Activated T-cell treated with anti-CD3 and anti-CD28 coated beads, Interleukin-2, amount 50 U/mL, for 1 hour (primary cell): Measurements from ENCODE around the gene HES2.
"Not testable (repeated sequence)": the region's sequence is repeated elsewhere in the genome, so short reads cannot be mapped to it uniquely, and the experiment has no call there.

Experiments used
- DNase-seq: peaks from one replicate; pipeline ENCODE4 v3.0.0-alpha.2; 2020

The HES2 gene

DNA sequence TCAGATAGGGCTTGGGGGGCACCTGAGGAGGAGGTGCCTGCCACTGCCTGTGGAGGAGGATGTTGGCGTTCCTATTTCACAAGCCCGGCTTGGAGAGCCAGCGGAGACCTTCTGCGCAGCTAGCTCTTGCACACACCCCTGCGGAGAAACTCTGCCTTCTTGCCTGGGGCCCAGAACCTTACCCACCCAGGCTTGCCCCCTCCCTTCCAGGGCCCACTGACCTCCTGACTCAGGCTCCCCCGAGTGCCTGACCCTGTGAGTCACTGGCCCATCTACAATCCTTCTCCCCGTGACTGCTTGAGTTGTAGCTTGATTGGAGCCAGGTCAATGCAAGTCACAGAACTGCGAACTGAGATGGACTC lies 3.4 kb downstream of the HES2 start:
- no peak for DNase-seq

DNA sequence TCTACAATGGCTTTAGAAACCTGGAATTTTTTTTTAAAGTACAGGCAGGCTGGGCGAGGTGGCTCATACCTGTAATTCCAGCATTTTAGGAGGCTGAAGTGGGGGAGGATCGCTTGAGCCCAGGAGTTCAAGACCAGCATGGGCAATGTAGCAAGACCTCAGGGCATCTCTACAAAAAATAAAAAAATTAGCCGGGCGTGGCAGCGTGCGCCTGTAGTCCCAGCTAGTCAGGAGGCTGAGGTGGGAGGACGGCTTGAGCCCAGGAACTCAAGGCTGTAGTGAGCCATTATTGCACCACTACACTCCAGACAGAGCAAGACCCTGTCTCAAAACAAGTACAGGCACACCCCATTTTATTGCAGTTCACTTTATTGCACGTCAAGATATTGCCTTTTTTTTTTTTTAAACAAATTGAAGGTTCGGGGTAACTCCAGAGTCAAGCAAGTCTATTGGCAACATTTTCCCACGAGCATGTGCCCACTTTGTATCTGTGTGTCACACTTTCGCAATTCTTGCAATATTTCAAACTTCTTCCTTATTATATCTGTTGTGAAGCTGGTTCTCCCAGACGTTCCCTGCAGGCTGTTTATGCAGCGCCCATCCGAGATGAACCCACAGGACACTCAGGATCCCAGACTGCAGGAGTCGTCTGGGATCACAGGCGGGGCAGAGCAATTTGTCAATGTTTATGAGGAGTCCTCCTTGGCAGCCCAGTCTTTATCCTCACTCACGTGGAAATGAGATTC lies 4.7 kb downstream of the HES2 start:
- no peak for DNase-seq

DNA sequence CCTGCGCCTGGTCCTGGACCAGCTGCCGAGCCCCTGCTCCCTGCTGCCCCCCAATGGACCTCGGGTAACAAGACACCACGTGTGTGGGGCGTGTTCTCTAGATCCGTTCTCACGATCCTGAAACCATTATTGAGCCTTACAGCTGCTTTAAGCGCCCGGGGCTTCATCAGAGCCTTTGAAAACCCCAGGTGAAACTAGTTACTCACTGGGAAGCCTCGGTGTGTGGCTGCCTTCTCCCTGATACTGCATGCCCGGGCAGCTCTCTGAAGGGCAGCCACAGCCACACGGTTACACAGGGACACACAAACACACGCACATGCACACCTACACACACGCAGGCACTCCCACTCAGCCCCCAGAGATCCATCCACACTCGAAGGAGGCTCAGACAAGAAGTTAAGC lies 5.3 kb downstream of the HES2 start:
- no peak for DNase-seq

DNA sequence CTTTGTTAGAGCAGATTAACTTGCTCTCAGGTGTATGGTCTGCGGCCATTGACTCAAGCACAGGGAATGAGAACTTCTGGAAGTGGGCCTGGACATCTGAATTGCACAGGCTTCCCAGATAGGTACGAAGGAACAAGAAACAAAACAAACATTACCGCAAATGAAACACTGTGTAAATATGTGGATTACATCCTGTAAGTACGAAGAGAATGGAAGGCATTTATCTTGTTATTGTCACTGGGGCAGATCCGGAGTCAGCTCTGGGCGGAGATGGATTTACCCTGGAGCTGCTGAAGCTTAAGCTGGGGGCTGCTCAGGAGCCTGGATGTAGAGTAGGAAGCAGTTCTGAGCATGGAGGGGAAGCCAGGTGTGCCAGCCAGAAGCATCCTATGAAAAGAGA lies 6.8 kb downstream of the HES2 start:
- no peak for DNase-seq

DNA sequence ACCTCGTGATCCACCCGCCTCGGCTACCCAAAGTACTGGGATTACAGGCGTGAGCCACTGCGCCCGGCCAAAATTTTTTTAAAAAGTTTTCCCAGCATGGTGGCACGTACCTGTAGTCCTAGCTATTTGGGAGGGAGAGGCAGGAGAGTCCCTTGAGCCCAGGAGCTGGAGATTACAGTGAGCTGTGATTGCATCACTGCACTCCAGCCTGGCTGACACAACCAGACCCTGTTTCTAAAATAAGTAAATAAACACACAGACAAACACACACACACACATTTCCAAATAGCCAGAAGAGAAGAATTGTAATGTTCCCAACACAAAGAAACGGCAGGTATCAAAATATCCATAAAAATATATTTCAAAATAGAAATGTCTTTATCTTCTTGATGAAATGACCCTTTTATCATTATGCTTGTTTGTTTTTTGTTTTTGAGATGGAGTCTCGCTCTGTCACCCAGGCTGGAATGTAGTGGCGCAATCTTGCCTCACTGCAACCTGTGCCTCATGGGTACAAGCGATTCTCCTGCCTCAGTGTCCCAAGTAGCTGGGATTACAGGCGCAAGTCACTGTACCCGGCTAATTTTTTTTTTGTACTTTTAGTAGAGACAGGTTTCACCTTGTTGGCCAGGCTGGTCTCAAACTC lies 9.3 kb downstream of the HES2 start:
- no peak for DNase-seq

DNA sequence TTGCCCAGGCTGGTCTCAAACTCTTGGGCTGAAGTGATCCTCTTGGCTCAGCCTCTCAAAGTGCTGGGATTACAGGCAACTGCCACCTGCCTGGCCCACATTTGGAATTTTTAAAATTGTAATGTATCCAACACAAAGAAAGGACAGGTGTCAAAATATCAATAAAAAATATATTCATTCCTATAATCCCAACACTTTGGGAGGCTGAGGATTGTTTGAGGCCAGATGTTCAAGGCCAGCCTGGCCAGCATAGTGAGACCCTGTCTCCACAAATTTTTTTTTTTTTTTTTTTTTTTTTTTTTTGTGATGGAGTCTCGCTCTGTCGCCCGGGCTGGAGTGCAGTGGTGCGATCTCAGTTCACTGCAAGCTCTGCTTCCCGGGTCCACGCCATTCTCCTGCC lies 10.0 kb downstream of the HES2 start:
- DNase-seq, result no peak

DNA sequence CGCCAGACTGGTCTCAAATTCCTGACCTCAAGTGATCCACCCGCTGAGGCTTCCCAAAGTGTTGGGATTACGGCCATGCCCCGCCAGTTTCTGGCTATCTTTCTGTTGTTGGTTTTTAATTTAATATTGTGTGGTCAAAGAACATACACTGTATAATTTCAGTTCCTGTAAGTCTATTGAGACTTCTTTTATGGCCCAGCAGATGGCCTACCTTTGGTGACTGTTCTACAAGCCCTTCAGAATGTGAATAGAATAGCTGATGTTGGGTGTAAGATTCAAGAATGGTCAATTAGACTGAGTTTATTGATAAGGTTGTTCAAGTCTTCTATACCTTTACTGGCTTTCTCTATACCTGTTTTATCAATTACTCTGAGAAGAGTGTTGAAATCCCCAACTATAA lies 10.7 kb downstream of the HES2 start:
- DNase-seq, result no peak

DNA sequence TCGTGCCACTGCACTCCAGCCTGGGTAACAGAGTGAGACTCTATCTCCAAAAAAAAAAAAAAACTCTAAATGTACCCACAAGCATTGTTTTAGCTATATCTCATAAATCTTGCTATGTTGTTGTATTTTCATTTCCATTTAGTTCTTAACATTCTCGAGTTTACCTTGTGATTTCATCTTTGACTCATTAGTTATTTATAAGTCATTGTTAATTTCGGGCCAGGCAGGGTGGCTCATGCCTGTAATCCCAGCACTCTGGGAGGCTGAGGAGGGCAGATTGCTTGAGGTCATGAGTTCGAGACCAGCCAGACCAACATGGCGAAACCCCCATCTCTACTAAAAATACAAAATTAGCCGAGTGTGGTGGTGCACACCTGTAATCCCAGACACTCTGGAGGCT lies 11.7 kb downstream of the HES2 start:
- DNase-seq, result no peak

DNA sequence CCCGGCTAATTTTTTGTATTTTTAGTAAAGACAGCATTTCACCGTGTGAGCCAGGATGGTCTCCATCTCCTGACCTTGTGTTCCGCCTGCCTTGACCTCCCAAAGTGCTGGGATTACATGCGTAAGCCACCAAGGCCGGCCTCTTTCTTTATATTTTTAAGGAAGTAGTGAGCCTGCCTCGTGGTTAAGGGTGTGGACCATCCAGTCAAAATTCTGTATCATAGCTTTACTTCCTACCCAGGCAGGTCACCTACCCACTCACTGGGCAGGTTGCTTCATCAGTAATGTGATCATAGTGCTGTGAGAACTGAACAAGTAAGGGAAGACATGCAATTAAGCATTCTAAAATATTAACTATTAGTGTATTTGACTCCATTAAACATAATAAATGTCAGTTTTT lies 18.0 kb downstream of the HES2 start:
- DNase-seq, result no peak

DNA sequence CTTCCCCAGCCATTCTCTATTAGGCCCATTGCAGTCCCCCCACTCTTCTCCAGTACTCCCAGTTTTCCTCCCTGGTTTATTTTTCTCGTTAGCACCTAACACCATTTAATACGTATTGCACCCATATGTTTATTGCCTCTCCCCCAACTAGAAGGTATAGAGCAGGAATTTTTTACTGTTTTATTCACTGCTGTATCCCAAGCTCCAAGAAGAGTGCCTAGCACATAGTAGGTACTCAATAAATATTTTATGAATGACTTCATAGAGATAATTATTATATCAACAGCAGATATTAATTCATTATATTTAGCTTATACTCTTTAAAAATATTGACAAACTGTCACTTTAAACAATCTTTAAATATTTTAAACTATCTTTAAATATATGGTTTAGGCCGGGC lies 20.4 kb downstream of the HES2 start:
- DNase-seq, result no peak

DNA sequence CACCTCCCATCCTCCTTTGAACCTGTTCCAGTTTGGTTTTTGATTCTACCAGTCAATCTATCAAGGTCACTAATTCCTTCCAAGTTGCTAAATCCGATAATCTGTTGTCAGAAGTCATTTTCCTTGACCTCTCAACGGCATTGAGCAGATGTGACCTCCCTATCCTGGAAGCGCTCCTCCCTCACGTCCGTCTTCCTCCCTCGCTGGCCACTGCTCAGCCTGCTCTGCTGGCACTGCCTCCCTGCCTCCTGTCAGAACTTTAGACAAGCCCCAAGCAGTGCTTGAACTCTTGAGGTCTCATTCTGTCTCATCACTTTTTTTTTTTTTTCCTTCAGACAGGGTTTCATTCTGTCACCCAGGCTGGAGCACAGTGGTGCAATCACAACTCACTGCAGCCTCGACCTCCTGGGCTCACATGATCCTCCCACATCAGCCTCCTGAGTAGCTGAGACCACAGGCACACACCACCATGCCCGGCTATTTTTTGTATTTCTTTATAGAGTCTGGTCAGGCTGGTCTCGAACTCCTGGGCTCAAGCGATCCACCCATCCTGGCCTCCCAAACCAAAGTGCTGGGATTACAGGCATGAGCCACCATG lies 21.8 kb downstream of the HES2 start:
- no peak for DNase-seq

DNA sequence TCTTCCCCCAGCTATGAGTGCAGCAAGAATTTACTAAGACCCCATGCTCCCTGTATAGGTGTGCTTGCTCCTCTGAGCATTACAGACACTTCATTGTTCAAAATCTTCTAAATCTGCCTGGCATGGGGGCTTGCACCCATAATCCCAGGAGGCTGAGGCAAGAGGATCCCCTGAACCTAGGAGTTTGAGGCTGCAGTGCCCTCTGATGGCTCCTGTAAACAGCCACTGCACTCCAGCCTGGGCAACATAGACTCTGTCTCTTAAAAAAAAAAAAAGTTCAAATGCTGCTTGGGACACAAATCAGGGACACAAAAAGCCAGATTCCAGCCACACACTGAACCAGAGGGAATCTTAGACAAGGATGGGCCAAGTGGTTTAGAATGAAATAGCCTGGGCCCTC lies 22.7 kb downstream of the HES2 start:
- DNase-seq, result no peak

DNA sequence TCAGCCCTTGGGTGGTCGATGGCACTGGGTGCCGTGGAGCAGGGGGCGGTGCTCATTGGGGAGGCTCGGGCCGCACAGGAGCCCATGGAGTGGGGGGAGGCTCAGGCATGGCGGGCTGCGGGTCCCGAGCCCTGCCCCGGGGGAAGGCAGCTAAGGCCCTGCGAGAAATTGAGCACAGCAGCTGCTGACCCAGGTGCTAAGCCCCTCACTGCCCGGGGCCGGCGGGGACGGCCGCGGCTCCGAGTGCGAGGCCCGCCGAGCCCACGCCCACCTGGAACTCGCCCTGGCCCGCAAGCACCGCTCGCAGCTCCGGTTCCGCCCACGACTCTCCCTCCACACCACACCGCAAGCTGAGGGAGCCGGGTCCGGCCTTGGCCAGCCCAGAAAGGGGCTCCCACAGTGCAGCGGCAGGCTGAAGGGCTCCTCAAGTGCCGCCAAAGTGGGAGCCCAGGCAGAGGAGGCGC lies 23.9 kb downstream of the HES2 start:
- not testable (repeated sequence) for DNase-seq

DNA sequence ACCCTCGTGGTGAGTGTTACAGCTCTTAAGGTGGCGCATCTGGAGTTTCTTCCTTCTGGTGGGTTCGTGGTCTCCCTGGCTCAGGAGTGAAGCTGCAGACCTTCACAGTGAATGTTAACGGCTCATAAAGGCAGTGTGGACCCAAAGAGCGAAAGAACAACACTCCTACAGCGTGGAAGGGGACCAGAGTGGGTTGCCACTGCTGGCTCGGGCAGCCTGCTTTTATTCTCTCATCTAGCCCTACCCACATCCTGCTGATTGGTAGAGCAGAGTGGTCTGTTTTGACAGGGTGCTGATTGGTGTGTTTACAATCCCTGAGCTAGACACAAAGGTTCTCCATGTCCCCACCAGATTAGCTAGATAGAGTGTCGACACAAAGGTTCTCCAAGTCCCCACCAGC lies 24.6 kb downstream of the HES2 start:
- DNase-seq, result not testable (repeated sequence)

DNA sequence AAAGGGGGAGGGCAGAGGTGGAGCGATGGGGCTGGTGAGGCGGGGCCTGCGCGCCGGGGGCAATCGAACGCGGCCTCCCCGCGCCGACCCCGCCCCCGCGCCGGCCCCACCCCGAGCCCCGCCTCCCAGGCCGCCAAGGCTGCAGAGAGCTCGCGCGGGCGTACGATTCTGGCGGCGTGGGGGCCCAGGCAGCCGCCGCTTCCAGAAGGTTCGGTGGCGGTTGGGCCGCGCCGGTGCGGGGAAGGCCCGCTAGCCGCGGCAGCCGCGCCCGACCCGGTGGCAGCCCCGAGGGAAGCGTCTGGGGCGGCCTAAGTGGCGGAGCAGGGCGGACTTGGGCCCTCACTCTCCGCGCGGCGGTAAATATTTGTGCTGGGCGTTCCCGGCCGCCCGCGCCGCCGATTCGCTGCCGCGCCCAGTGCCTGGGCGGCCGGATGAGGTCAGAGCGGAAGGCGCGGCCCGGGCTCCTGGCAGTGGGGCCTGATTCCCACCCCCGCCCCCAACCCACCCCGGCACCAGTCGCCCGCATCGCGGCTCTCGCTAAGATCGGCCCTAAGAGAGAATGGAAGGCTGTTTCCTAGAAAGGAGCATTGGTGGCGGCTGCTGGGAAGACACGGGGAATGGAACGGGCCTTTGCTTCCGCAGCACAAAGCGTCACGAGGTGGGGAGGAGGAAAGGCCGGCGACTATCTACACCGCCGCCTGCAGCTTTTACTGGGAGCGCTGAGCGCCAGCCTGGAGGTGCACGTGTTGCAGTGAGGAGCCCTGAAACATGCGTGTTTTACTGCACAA lies 26.1 kb downstream of the HES2 start, which contains the start of gene ACOT7:
ACOT7 (minus strand) TSS at position 368 of the 788 bp plus-strand sequence. CDS start 368 bp downstream, outside the sequence.
- DNase-seq, result peak; percentile 91

DNA sequence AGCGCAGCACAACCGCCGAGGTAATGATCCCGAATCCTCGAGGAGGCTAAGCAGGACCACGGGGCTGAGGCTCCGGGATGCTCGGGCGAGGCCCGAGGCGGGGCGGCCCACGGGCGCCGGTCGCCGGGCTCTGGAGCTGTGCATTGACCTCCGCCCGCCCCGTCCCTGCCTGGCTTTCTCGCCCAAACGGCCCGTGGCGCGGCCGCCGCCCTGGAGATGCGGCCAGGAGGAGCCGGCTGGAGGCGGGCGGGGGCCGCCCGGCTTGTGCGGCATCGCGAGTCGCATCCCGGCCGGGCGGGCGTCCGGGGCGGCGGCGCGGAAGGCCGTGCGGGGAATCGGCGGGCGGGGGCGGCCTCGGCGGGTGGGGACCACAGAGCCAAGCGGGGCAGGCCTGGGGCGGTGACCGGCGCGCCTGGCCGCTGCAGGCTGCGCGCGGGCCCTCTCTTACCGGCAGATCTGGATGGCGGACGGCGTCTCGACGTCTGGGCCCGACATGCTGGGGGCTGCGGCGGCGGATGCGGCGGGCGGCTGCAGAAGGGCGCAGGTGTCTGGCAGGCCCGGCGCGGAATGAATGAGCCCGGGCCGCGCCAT lies 26.8 kb downstream of the HES2 start:
- DNase-seq, result no peak

DNA sequence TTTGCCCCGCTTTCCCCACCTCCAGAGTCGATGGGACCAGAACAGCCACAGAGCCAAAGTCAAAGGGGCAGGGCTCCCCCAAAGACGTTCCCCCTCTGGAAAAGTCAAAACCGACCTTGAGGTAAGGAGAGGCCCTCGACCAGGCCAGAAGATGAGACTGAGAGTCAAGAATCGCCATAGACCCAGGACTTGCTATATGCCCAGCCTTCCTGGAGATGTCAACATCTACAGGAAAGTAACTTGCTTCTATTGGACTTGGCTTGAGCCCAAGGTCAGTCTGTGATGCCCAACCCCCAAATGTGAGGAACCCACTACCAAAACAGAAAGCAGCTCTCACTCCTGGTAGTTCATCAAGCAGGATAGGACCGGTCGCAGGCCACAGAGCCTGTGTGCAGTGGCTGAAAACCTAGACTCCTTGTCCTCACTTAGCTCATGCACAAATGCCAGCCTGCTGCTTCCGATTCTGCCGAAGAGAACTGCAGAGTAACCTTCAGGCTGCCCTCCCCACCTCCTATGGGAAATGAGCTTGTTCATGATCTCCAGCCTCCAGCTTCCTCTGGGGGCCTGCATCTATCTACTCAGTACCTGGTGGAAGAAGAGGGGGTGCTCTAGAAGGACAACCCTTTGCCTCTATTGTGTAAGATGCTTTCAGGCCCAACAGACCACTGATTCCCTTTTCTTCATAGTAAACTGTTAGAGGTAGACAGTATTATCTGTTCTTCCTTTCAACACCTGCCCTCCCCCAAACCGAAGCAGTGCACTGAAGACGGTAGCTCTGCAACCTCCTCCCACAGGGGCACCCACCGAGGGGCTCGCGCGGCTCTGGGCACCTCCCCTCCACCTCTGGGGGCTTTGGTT lies 27.5 kb downstream of the HES2 start:
- no peak for DNase-seq

DNA sequence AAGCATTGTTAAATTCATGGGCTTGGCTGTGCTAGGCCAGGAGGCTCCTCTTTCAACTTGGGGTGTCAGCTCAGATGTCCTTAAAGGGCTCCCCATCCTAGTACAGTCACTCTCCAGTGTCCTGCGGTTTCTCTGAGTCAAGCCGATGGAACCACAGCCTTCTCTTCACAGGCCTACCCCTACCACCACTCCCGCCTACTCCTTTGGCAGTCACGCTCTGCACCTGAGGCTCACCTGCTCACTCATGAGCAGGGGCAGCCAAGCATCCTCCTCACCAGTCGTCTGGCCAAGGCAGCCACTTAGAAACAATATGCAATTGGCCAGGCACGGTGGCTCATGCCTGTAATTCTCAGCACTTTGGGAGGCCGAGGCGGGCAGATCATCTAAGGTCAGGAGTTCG lies 29.7 kb downstream of the HES2 start:
- no peak for DNase-seq

DNA sequence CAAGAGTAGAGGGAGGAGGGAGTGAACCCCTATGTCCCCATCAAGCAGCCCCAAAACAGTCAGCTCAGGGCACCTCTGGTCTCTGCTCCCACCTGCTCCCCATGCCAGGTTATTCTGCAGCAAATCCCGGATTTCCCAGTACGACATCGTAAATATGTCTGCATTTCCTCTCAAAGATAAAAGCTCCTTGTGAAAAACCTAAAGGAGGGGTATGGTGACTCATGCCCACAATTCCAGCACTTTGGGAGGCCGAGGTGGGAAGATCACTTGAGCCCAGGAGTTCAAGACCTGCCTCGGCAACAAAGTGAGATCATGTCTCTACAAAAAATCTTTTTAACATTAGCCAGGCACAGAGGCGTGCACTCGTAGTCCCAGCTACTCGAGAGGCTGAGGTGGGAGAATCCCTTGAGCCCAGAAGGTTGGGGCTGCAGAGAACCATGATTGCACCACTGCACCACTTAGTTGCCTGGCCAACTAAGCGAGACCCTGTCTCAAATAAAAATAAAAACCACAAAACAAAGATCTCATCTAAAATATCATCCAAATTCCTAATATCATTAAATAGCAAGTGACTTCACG lies 33.3 kb downstream of the HES2 start:
- DNase-seq, result no peak

DNA sequence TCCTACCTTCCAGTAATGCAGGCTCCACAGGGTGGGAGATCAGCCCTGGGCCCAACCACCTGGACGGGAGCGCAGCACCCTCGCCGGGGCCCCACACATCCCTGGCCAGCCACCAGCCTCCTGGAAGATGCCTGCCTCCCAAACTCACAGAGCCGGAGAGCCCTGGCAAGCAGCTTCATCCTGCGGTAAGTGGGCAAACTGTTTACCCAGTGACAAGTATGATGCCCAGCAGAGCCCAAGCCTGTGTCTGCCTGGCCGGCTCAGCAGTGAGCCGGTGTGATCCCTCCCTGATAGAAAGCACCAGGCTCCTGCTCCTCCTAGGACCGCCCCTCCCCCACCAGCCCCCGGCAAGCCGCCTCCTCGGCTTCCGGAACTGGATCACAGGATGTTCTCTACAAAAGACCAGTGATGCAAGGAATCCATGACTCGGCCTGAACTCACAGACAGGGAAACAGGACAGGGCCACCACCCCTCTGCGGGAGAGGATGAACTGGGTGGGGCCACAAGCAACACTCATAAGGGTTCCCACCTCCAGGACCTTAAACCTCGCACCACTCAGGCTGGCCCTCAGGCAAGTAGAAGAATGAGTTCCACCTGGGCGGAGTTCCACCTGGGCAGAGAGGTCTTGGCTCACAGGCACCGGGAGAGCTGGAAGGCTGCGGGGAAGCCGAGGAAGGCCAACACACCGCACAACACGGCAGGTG lies 34.1 kb downstream of the HES2 start:
- no peak for DNase-seq

DNA sequence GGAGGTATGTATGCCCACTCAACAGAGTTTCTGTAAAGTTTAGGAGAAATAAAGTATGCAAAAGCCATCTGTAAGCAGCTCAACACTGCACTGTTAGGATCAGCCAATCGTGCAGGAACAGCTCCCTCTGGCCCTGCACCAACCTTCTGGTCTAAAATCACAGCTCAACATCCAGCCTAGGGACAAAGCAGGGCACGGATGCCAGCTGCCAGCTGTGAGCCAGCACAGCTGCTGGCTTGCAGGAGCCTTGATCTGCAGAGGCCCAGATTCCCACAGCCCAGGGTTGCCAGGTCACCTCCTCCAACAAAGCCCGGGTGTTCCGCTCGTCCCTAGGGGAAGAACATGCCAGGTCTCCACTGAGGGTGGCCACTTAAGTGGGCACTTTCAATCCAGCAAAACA lies 34.8 kb downstream of the HES2 start:
- no peak for DNase-seq
